OCI-M2 (cell line): ENCODE results near the gene CACNA2D1.
"Not testable (repeated sequence)": the region's sequence is repeated elsewhere in the genome, so short reads cannot be mapped to it uniquely, and the experiment has no call there.

ENCODE experiments used
- DNase-seq: peaks from one replicate; lab custom pipeline; 2025; ENCODE audit not compliant: unreplicated experiment; lab: John Stamatoyannopoulos, UW

Gene CACNA2D1

GRCh38 chr7:82434275-82435022, 9.1 kb downstream of the CACNA2D1 start:
- DNase-seq, result no peak

- no peak for DNase-seq
Measured at GRCh38 chr7:82433507-82433906, 10.1 kb downstream of the CACNA2D1 start.

- not testable (repeated sequence) for DNase-seq
Measured at GRCh38 chr7:82432743-82433142, 10.8 kb downstream of the CACNA2D1 start.

GRCh38 chr7:82430500-82431465, 12.8 kb downstream of the CACNA2D1 start:
- DNase-seq, result no peak

- DNase-seq, result no peak
Measured at GRCh38 chr7:82429408-82429807, 14.2 kb downstream of the CACNA2D1 start.

- DNase-seq, result no peak
Measured at GRCh38 chr7:82428186-82428961, 15.2 kb downstream of the CACNA2D1 start.

- DNase-seq, result no peak
Measured at GRCh38 chr7:82423446-82423845, 20.1 kb downstream of the CACNA2D1 start.

- no peak for DNase-seq
Measured at GRCh38 chr7:82419200-82419599, 24.4 kb downstream of the CACNA2D1 start.

GRCh38 chr7:82417898-82418297, 25.7 kb downstream of the CACNA2D1 start:
- no peak for DNase-seq

GRCh38 chr7:82416402-82416801, 27.2 kb downstream of the CACNA2D1 start:
- DNase-seq, result no peak

- no peak for DNase-seq
Measured at GRCh38 chr7:82414389-82414788, 29.2 kb downstream of the CACNA2D1 start.

GRCh38 chr7:82413237-82413636, 30.3 kb downstream of the CACNA2D1 start:
- no peak for DNase-seq

- DNase-seq, result no peak
Measured at GRCh38 chr7:82411732-82412131, 31.8 kb downstream of the CACNA2D1 start.

GRCh38 chr7:82410461-82410860, 33.1 kb downstream of the CACNA2D1 start:
- DNase-seq, result no peak

- DNase-seq, result no peak
Measured at GRCh38 chr7:82406937-82407336, 36.6 kb downstream of the CACNA2D1 start.

- DNase-seq, result no peak
Measured at GRCh38 chr7:82405301-82405700, 38.3 kb downstream of the CACNA2D1 start.

- no peak for DNase-seq
Measured at GRCh38 chr7:82404652-82405051, 38.9 kb downstream of the CACNA2D1 start.

GRCh38 chr7:82404094-82404493, 39.5 kb downstream of the CACNA2D1 start:
- DNase-seq, result no peak

GRCh38 chr7:82397879-82398524, 45.6 kb downstream of the CACNA2D1 start:
- DNase-seq, result no peak

- DNase-seq, result no peak
Measured at GRCh38 chr7:82396343-82396742, 47.2 kb downstream of the CACNA2D1 start.

GRCh38 chr7:82395147-82395546, 48.4 kb downstream of the CACNA2D1 start:
- DNase-seq, result no peak
